ENCODE measurements around the gene TEX51.

TEX51 gene

DNA sequence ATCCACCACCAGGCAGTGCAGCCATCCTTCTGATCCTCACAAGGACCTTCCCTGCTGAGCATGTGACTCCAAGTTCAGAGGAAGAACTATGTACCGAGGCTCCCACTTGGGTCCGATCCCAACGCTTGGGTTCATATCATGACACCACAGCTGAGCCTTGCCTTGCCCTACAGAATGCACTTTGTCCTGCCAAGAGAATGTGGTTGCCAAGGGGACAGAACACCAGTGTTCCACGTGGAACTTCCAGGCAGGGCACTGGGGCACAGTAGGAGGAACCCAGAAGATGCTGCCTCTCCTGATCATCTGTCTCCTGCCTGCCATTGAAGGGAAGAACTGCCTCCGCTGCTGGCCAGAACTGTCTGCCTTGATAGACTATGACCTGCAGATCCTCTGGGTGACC, at the start of gene TEX51:
Gene TEX51 (plus strand): TSS at position 255 of the 400 bp plus-strand sequence. CDS start 29 bp downstream, at position 284.
- no peak for DNase-seq (ENCODE audit: low spot score)

DNA sequence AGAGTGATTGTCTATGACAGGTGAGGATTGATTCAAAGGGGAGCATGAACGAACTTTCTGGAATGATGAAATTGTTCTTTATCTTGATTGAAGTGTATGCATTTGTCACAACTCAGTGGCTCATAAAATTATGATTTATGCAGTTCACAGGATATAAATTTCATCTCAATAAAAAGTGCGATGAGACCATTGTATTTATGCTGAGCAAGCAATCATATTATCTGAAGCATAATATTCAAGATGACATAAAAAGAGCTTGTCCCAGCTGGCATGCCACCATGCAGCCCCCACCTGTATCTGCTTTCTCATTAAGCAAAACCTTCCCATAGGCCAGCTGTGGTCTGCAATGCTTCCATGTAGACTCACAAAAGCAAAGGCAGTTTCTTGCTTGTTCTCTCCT, 49.6 kb upstream of the TEX51 start:
- no peak for DNase-seq (ENCODE audit: low spot score)

DNA sequence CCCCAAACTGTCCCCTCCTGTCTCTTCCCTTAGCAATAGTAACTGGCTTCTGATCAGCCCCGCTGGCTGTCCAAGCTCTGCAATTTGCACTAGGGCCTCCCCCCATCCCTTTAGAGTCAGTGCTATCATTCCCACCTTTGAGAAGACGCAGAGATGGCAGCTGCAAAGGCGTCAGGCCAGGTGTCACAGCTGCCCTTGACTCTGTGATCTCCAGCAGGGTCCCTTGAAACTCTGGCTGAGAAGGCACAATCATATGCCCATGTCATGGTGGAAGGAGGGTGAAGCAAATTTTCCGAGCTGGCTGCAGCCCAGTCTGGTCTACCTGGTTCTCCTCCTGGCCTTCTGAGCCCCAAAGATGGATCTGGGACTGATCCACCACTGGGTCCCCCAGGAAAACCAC, 49.2 kb upstream of the TEX51 start:
- DNase-seq (ENCODE audit: low spot score), result no peak

DNA sequence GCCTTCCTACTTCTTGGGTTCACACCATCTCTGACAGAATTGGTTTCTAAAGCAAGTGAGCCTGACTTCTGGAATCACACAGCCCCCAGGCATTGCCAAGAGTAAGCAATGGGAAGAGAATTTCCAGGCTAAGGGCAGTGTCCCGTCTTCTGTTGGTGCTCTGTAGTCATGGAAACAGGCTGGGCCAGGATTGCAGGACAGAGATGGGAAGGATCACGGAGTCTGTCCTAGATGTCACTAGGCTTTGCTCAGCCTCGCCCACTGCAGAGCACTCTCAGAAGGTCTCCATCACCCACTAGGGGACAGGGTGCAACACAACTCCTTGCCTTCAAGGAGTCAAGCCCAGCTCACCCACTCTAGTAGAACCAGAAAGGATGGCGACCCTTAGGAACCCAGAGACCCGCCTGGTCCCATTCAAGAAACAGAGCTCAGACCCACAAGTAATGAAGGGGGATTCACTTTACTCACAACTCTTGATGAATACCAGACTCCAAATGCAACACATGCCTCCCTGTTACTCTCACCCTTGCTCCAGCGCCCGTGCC, 48.6 kb upstream of the TEX51 start:
- no peak for DNase-seq (ENCODE audit: low spot score)

DNA sequence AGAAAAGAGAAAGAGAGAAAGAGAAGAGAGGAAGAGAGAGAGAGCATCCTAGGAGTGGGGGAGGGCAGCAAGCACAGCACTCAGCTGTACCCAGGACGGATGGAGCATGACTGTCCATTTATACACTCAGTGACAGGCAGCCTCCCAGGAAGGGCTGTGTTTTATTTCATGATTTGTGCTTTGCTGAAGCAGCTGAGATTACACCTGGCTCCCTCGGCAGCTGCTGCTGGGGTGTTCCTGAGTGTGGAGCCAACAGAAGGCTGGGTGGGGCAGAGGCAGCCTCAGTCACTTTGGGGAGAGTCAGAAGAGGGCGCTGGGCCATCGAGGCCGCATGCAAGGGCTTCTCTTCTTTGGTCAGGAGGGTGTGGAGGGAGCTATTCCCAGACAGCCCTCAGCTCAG, 47.8 kb upstream of the TEX51 start:
- no peak for DNase-seq (ENCODE audit: low spot score)

DNA sequence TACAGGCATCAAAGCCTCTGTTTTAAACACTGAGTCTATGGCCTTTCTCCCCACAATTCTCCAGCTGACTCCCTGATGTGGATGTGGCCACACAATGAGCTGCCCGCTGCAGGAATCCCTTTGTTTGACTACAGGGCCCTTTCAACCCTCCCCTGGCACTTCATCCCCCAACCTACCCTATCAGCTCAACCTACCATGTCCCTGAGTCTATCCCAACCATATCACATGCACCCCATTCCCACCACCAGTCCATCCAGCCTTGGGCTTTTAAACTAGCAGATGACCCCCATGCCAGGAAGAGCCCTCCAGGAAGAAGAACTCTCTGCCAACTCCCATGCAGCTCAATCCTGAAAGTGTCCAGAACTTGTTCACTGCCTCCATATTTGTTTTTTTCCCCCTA, 46.9 kb upstream of the TEX51 start:
- no peak for DNase-seq (ENCODE audit: low spot score)

DNA sequence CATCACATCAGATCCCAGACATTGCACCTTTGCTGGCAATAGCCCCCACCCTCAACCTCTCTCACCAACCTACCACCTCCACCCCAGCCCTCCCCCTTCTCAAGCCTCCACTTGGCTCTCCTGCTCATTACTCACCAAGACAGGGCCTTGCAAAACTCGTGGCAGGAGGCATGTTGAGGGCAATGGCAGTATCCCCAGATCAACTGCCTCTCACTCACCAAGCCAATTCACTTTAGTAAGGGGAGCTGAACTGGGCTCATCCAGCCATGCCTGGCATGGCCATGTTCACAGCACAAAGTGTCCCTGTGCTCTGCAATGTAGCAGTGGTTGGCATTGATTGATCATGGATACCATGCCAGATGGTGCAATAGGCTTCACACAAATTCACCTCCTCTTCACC, 46.3 kb upstream of the TEX51 start:
- no peak for DNase-seq (ENCODE audit: low spot score)

DNA sequence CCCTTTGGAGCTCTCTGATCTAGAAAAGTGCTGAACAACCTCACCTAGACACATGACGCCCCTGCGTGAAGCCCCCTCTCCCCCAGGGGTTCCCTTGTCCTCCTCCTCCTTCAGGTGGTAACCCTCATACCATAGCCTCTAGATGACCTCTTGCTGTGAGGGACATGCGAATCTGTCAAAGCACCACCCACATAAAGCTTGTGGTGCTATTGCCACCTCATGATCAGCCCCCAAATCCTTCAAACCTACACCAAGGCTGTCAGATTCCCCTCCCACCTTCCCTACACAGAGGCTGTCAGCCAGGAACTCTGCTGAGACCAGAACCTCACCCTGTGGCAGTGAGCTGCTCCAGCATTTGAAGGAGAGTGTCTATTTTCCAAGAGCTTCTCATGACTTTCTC, 43.1 kb upstream of the TEX51 start:
- DNase-seq (ENCODE audit: low spot score), result no peak

DNA sequence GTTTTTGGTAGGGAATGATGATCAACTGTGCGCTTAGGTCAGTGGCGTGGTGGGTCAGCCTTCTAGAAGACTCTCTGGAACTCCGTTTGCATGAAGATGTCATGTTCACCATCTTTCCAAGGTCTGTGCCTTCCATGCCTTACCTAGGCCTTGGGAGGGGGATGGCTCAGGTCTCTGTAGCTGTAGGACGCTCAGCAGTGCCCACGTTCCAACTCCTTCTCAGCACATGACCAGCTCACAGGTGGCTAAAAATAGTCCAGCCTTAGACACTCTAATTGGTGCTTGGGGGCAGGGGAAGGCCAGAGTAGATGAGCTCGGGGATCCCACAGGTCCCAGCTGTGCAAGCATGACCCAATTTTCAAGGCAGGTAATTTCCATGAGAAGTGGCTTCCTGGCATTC, 42.3 kb upstream of the TEX51 start:
- no peak for DNase-seq (ENCODE audit: low spot score)

DNA sequence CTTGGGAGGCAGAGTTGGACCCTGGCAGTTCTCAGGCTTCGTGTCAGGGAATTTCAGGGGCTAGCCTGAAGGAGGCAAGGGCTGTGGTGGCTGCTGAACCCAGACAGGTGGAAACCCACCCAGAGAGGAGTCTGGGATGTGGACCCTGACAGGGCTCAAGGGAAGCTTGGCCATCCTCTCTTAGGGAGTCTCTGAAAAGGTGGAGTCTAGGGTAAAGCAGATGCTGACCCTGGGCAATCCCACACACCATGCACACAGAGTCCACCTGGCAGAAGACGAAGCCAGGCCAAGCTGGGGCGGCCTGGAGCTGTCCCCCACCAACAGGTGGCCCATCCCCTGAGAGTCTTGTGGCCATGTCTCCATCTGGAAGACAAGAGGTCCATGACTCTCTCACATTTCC, 41.2 kb upstream of the TEX51 start:
- DNase-seq (ENCODE audit: low spot score), result no peak

DNA sequence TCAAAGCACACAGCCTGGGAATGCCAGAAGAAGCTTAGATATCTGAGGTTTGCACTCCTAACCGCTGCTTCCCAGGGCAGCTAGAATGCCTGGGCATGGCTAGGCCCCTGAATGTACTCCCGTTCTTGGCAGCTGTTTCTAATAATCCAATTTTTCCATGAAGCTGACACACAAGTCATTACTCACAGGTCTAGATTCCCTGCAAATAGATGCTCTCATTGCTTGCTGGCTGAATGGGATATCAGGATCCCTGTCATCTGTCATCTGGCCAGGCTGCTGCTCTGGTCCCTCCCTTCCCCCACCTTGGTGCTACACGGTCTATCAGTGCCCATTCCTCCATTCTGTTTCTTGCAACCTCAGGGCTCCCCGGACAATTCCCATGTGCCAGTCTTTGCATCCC, 40.7 kb upstream of the TEX51 start:
- DNase-seq (ENCODE audit: low spot score), result no peak

DNA sequence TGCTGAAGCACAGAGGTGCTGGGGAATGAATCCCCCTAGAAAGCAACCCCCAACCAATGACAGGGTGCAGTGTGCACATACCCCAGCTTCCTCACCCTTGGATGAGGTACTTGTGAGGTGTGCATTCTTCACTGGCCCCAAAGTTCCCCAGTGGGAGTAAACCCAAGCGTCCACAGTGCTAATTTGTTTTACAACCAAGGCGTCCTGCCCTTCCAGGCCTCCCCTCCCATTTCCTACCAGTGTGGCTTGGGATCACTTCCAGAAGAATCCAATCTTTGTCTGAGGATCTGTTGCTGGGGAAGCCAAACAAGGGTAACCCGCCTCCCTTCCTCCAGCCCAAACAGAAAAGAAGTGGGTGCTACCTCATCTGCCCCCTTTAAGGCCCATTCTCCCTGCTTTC, 40.3 kb upstream of the TEX51 start:
- DNase-seq (ENCODE audit: low spot score), result no peak

DNA sequence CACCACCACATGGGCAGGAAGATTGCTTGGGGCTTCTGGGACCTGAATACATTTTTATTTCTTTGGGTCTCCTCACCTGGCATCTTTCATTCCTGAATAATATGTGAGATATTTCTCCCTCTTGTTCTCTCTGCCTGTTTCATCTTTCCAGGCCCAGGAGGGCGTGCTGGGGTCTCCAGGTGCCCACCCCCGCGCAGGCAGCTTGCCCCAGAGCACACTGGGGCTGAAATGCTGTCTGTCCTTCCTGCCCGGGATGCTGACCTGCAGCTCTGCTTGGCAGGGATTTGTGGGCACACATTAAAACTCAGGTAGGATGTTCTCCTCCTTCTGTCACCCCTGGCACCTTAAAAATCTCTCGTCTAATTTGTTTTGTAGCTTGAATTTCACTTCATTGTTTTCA, 39.7 kb upstream of the TEX51 start:
- DNase-seq (ENCODE audit: low spot score), result no peak

DNA sequence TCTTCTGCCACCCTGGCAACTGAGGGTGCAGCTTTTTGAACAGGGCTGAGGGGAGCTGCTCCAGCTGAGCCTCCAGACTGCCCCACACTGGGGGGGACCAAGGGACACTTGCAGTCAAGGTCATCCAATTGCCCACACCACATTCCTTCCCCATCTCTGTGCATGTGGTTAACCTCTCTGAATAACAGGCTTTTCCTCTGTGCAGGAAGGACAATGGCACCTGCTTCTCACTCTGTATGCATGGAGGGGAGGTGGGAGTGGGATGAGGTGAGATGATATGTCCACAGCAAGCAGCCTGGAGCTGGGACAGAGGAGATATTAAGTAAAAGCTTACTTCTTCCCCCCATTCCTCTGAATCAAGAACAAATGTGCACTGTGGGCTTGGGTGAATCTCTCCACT, 39.1 kb upstream of the TEX51 start:
- DNase-seq (ENCODE audit: low spot score), result no peak

DNA sequence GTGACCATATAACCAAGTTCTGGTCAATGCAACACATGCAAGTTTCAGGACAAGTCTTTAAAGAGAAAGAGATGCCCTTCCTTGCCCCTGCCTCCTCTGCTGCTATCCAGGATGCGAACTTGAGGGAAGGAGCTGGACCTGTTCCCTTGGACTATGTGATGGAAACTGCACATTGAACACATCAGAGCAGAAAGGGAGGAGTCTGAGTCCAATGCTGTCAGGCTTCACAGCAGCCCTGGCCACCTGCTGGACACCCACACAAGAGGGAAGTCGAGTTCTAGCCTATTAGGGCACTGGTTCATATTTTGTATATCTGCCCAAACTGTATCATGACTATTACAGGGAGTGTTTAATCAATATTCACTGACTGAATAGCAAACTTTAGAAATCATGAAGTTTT, 38.3 kb upstream of the TEX51 start:
- DNase-seq (ENCODE audit: low spot score), result no peak

DNA sequence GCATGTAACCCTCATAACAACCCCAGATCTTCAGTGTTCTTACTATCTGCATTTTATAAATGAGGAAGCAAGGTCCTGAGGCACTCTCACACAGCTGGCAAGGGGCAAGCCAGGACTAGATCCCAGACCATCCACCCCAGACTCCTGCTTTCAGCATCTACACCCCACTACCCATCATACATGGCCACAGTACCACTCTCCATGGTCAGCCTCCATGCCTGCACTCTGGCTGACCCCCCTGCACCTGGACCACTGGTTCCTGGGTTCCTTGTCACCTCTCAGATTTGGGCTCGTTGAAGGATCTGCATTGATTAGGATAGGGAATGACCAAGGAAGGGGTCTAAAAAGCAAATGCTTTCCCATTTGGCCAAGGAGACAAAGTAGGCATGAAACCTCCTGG, 36.0 kb upstream of the TEX51 start:
- no peak for DNase-seq (ENCODE audit: low spot score)

DNA sequence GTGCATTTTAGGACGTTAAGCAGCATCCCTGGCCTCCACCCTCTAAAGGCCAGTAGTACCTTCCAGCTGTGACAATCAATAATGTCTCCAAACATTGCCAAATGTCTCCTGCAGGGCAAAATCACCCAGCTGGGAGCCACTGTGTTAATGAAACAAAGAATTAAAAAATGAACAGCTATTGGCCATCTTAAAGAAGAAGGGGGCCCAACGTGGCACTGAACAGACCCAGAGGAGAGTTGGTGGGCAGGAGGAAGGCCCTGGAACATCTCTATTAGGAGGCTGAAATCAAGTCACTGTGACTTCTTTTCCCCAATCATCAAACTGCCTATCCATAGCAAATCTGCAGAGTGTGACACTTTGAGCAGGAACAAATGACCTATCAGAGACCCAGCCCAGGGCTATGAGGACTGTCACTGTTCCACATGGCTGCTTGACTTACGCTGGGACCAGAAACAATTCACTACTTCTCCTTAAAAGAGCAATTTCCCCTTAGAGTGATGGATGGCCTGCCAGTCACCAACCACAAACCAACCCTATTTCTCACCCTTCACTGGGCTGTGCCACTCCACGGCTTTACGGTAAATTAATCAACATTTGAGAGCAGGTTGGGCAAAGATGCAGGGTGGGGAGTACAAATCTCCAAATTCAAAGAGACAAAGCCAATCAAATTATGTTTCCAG, 35.2 kb upstream of the TEX51 start:
- no peak for DNase-seq (ENCODE audit: low spot score)

DNA sequence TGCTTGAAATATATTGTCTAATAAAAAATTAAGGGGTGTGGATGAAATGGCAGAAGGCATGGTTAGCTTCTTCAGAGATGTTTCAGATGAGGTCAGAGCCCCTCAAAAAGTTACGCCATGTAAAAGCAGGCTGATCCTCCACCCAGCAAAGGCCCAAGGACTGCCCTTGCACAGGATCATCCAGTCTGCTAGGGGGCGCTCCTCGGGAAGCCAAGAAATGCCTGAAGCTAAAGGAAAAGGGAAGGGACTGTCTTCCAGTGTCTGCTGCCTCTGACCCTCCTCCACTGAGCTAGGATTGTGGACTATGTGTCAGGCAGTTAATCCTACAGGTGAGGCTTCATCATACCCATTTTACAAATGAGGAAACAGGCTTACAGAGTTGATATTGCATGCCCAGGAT, 33.8 kb upstream of the TEX51 start:
- DNase-seq (ENCODE audit: low spot score), result no peak

DNA sequence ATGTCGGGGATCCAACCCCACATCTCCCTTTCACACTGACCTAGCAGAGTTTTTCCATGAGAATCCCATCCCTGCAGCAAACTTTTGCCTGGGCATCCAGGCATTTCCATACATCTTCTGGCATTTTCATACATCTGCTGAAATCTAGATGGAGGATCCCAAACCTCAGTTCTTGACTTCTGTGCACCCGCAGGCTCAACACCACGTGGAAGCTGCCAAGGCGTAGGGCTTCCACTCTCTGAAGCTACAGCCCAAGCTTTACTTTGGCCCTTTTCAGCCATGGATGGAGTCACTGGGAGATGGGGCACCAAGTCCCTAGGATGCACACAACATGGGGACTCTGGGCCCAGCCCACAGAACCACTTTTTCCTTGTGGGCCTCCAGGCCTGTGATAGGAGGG, 32.2 kb upstream of the TEX51 start:
- DNase-seq (ENCODE audit: low spot score), result no peak

DNA sequence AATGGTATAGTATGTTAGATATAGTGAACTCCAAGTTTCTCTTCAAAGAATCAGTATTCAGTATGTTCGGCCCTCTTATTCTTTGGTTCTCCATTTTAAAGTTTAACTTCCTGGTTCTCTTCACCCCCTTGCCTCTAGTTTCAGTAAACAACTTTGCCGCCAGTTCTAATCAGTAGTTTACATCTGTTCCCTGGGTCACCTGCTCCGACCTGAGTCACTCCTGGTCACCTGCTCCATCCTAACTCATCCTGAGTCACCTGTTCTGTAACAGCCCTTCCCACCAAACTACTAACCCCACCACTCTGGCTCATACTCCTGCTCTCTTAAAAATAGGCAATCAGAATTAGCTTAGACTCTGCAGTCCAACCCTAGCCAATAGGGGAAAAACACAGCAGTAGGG, 23.7 kb upstream of the TEX51 start:
- no peak for DNase-seq (ENCODE audit: low spot score)

DNA sequence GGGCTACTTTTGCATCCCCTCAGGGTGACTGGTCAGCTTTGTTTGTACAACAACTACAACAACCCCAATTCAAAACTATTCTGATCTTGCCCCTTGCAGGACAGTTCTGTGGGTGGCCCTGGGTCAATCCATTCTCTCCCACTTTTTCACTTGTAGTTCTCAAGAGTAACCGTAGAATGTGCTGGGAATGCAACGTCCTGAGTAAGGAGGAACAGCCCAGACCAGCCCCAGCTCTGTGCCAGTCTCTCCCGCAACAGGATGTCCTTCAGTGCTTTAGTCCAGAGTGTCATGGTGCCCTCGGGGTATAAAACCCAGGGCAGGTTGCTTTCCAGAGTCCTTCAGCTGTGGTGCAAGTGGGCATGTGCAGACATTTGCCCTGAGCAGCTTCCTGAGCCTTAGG, 22.1 kb upstream of the TEX51 start:
- no peak for DNase-seq (ENCODE audit: low spot score)

DNA sequence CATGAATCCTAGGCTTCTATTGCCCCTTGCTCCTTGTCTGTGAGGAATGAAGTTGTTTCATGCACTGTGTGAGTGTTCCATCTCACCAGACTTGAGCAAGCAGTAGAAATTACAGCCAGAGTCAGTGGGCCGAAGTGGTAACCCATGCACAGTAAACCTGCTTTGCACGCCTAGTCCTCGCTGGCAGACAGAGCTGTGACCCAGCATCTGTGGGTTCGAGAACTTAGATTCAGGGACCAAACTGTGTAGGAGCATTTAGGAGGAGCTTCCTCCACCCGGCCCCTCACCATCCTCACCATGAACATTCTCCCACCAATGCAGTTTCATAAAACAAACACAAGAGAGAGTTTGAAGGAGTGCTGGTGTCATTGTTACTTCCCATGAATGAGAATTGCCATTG, 21.6 kb upstream of the TEX51 start:
- DNase-seq (ENCODE audit: low spot score), result no peak

DNA sequence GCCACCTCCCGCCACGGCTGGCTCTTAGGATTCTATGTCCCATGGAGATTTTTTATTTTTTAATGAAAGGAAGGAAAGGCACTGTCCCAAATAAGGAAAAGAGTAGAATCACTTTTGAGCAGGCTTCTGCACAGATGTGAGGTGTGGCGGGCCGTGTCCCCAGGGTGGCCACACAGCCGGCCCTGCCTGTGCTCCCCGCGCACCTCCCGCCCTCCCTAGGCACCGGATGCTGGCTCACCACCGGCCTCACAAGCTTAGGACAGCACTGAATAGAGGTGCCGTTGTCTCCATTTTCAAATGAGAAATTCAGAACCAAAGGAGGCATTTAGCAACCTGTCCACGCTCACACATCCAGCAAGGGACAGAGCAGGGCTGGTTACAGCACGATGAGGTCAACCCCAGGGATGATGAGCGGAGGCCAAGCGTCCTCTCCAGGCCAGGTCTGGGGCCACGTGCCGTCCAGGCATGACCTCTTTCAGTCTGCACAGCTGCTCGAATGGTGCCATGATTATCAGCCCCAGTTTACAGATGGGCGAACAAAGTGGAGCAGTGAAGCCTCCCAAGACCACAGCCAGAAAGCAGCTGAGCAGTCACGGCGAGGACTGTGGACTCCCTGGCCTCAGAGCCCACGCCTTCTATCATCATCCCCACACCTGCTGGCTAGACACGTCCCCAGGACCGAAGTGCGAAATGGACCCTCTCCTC, 20.7 kb upstream of the TEX51 start:
- no peak for DNase-seq (ENCODE audit: low spot score)

DNA sequence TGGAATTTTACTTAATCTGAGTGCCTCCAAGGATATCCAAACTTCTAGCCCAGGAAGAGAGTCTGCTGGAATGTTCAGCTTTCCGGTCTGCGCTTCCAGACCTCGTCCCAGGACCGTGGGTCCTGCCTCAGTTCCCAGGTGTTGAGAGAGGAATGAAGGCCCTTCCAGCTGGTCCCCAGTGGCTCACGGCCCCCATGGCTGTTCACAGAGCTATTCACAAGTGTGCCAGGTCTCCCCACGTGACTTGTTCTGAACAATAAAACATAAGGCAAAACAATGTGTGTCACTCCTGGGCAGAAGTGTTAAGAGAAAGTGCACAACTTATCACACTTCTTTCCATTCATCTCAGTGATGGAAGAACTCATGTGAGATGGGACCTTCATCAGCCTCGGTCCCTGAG, 20.1 kb upstream of the TEX51 start:
- no peak for DNase-seq (ENCODE audit: low spot score)
